ENCODE results near the gene ARHGAP35. TPM values are rescaled to one million over a fixed set of nuclear protein-coding genes. Genes with fewer than 3 reads are reported as not detected.

Gene ARHGAP35
- polyA plus RNA-seq, 4 donors: 46.3 to 55.2 (median 48.6) TPM

- DNase-seq (ENCODE audit: low read depth in 4 of 4, low spot score in 2 of 4): no peak
These were observed 37.9 kb downstream of the ARHGAP35 start for GRCh38 chr19:46898731-46899130.

GRCh38 chr19:46900341-46900740, 39.5 kb downstream of the ARHGAP35 start:
- DNase-seq (ENCODE audit: low read depth in 4 of 4, low spot score in 2 of 4): no peak

- no peak for DNase-seq (ENCODE audit: low read depth in 4 of 4, low spot score in 2 of 4)
These were observed 41.1 kb downstream of the ARHGAP35 start for GRCh38 chr19:46901701-46902401.

- DNase-seq (ENCODE audit: low read depth in 4 of 4, low spot score in 2 of 4): no peak
These were observed 41.6 kb downstream of the ARHGAP35 start for GRCh38 chr19:46902402-46902766.

- no peak for DNase-seq (ENCODE audit: low read depth in 4 of 4, low spot score in 2 of 4)
These were observed 42.7 kb downstream of the ARHGAP35 start for GRCh38 chr19:46903458-46903857.

DNA sequence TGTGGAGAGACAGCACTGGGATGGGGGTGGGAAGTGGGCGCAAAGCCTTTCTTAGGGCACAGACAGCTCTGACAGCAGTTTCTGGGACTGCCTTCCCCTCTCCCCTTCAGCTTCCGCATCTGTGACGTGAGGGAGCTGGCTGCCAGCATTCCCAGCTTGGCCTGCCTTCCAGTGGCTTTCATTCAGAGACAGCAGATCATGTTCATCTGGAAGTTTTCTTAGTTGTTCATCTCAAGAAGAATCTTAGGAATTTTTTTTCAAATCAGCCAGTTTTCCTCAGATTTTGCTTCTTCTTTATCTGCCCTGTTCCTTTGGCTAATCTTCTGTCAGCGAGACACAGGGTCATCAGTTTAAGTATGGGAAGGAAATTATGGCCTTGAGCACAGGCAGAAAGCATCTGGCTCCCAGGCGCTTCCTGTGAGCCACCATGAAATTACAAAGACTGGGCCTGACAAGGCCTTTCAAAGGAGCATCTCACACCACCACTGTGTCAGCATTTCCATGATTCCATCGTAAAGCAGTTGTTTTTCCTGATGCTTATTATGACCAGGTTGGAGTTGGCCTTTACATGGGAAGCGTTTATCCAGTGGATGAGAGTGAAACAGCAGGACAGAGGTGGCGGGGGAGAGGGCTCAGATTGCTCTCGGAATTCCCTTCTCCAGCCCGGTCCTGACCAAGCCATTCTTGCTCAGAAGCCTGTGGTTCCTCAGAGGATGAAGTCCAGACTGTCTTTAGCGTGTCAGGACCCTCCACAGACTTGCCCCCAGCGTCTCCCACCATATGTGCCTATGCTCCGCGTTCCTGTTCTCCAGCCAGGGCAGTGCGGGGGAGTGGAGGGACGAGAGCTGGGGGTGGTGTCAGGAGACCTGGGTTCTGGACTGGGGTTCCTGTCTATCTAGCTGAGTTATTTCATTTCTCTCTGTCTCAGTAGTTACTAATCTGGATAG, 43.6 kb downstream of the ARHGAP35 start:
- no peak for DNase-seq (ENCODE audit: low read depth in 4 of 4, low spot score in 2 of 4)

GRCh38 chr19:46906221-46906620, 45.4 kb downstream of the ARHGAP35 start:
- DNase-seq (ENCODE audit: low read depth in 4 of 4, low spot score in 2 of 4): no peak

GRCh38 chr19:46907880-46908279, 47.1 kb downstream of the ARHGAP35 start:
- no peak for DNase-seq (ENCODE audit: low read depth in 4 of 4, low spot score in 2 of 4)

DNA sequence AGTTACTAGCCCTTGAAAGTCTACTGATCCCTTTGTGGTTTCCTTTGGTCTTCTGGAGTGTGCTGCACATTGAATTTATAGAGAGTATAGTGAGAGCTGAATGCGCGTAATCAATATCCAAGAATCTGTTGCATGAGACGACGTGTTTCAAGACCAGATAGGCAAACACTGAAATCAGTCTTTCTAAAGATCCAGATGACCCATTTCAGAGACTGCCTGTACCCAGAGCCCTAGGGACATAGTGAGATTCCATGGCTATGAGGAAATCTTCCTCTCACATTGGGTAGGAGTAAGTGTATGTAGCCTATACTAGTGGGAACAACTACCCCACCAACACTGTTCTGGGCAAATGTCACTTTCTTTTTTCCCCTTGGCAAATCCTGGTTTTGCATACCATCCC, 48.6 kb downstream of the ARHGAP35 start:
- no peak for DNase-seq (ENCODE audit: low read depth in 4 of 4, low spot score in 2 of 4)

Other genes with a start within 250 kb of the ARHGAP35 start
- gene PTGIR, start 235.9 kb upstream of the ARHGAP35 start, polyA plus RNA-seq (ENCODE audit: insufficient read length in 4 of 4): 1 to 10 TPM; 2.1 to 3.1 (median 2.5) TPM
- 1 to 10 TPM; 1.2 to 7.7 (median 4.1) TPM for gene GNG8, start 224.8 kb upstream of the ARHGAP35 start, polyA plus RNA-seq (ENCODE audit: insufficient read length in 4 of 4)
- gene DACT3, start 199.8 kb upstream of the ARHGAP35 start, polyA plus RNA-seq (ENCODE audit: insufficient read length in 4 of 4): 10 to 100 TPM; 24.0 to 33.8 (median 30.0) TPM
- gene PRKD2, start 143.9 kb upstream of the ARHGAP35 start, polyA plus RNA-seq (ENCODE audit: insufficient read length in 4 of 4): 10 to 100 TPM; 31.1 to 53.7 (median 41.1) TPM
- gene FKRP, start 114.9 kb upstream of the ARHGAP35 start, polyA plus RNA-seq (ENCODE audit: insufficient read length in 4 of 4): 10 to 100 TPM; 15.7 to 29.3 (median 26.4) TPM
- gene STRN4, start 114.5 kb upstream of the ARHGAP35 start, polyA plus RNA-seq (ENCODE audit: insufficient read length in 4 of 4): 100 to 1,000 TPM in 1 of 4 donors, 10 to 100 TPM in 3; 74.9 to 113 (median 91.5) TPM
- gene SLC1A5, start 72.4 kb upstream of the ARHGAP35 start, polyA plus RNA-seq (ENCODE audit: insufficient read length in 4 of 4): 10 to 100 TPM; 39.3 to 47.1 (median 43.0) TPM
- 100 to 1,000 TPM in 2 of 4 donors, 10 to 100 TPM in 2; 83.5 to 112 (median 100) TPM for gene AP2S1, start 10.2 kb upstream of the ARHGAP35 start, polyA plus RNA-seq (ENCODE audit: insufficient read length in 4 of 4)
- gene NPAS1, start 158.8 kb downstream of the ARHGAP35 start, polyA plus RNA-seq (ENCODE audit: insufficient read length in 4 of 4): 1 to 10 TPM; 1.3 to 3.6 (median 2.2) TPM
- gene TMEM160, start 187.6 kb downstream of the ARHGAP35 start, polyA plus RNA-seq (ENCODE audit: insufficient read length in 4 of 4): 10 to 100 TPM in 2 of 4 donors, 1 to 10 TPM in 2; 7.7 to 20.1 (median 12.0) TPM

Data from left renal cortex interstitium (tissue), 4 donors.